ENCODE results near the gene IQGAP3.

GRCh38 chr1:156485984-156486383 lies 86.4 kb downstream of the IQGAP3 start:
- TF ChIP-seq GATA2 (IDR thresholded peaks at IDR 0.05; ENCODE audit: low read depth, low read length) (no peak), GATA3 (IDR thresholded peaks at IDR 0.05; ENCODE audit: low read depth, low read length) (no peak)

Measured in SH-SY5Y (cell line).